AG10803 (cell line): ENCODE results near the gene DCAF5.

Source experiments
- DNase-seq: peaks from one replicate; pipeline ENCODE4 v3.0.0; 2010; ENCODE audit warnings: low read depth
- H3K4me3 ChIP-seq: 2 replicates; pipeline ENCODE4 v1.5.1; 2011; ENCODE audit warnings: mild to moderate bottlenecking, low read length, control low read depth
- CTCF ChIP-seq: conservative IDR thresholded peaks from 2 replicates; pipeline ENCODE4 v1.5.1; 2011; ENCODE audit warnings: mild to moderate bottlenecking, low read length, control low read depth, inconsistent platforms

Gene DCAF5

GRCh38 chr14:69004731-69005431 lies 148.0 kb downstream of the DCAF5 start:
- no peak overlapping the region for H3K4me3 ChIP-seq
- no peak for TF ChIP-seq CTCF
- DNase-seq, result peak; percentile 16

GRCh38 chr14:69003626-69004025 lies 149.3 kb downstream of the DCAF5 start:
- H3K4me3 ChIP-seq, result no peak overlapping the region
- DNase-seq, result no peak
- TF ChIP-seq CTCF, result no peak

GRCh38 chr14:69002069-69002468 lies 150.8 kb downstream of the DCAF5 start:
- TF ChIP-seq CTCF, result peak; percentile 31
- DNase-seq, result peak; percentile 18
- no peak overlapping the region for H3K4me3 ChIP-seq

GRCh38 chr14:69001375-69001774 lies 151.5 kb downstream of the DCAF5 start:
- H3K4me3 ChIP-seq, result no peak overlapping the region
- no peak for DNase-seq
- no peak for TF ChIP-seq CTCF
